GM10266 (cell line): Measurements from ENCODE around the gene FREY1.

Experiments
- DNase-seq: peaks from one replicate; pipeline ENCODE4 v3.0.0; 2012; ENCODE audit errors: extremely low spot score
- CTCF ChIP-seq: IDR thresholded peaks from 2 replicates; pipeline ENCODE4 v1.5.1; 2012; ENCODE audit warnings: mild to moderate bottlenecking, low read depth; ENCODE audit not compliant: control insufficient read depth, insufficient read depth; ENCODE audit errors: missing control alignments

The FREY1 gene

GRCh38 chr11:45906965-45907611, at the start of gene FREY1:
FREY1 (minus strand) TSS chr11:45907271; CDS start chr11:45907245, 26 bp downstream.
- no peak for TF ChIP-seq CTCF
- no peak for DNase-seq

- no peak for TF ChIP-seq CTCF
- no peak for DNase-seq
Observed at GRCh38 chr11:45949992-45950407, 42.9 kb upstream of the FREY1 start.

GRCh38 chr11:45948356-45948755, 41.3 kb upstream of the FREY1 start:
- TF ChIP-seq CTCF = no peak
- no peak for DNase-seq

GRCh38 chr11:45947885-45948284, 40.8 kb upstream of the FREY1 start:
- DNase-seq = no peak
- TF ChIP-seq CTCF = no peak

- no peak for TF ChIP-seq CTCF
Observed at GRCh38 chr11:45945397-45945999, 38.4 kb upstream of the FREY1 start.

GRCh38 chr11:45942381-45942780, 35.3 kb upstream of the FREY1 start:
- DNase-seq = no peak
- TF ChIP-seq CTCF = no peak

More at GRCh38 chr11:45945397-45945999, 38.4 kb upstream of the FREY1 start:
- no peak for DNase-seq

- DNase-seq = no peak
- TF ChIP-seq CTCF = no peak
Observed at GRCh38 chr11:45941285-45941684, 34.2 kb upstream of the FREY1 start.
